H9 (cell line): ENCODE data around the gene PHACTR2. TPM values are rescaled to one million over a fixed set of nuclear protein-coding genes. Genes with fewer than 3 reads are reported as not detected.

Experiments used
- DNase-seq: peaks from one replicate; pipeline ENCODE4 v3.0.0-alpha.2; 2017
- H2AFZ ChIP-seq: one replicate; pipeline ENCODE4 v1.6.1; 2013; ENCODE audit warnings: mild to moderate bottlenecking, low read length, control low read depth, moderate library complexity
- H2AK5ac ChIP-seq: 2 replicates; pipeline ENCODE4 v1.6.1; 2013; ENCODE audit warnings: low read length, control low read depth, mixed read lengths; ENCODE audit not compliant: insufficient read length
- H2BK120ac ChIP-seq: one replicate; pipeline ENCODE4 v1.6.1; 2013; ENCODE audit warnings: low read depth, mild to moderate bottlenecking, low read length, control low read depth, inconsistent platforms; ENCODE audit not compliant: poor library complexity, severe bottlenecking
- H2BK12ac ChIP-seq: 2 replicates; pipeline ENCODE4 v1.6.1; 2013; ENCODE audit warnings: low read length, control low read depth, mixed read lengths, low read depth; ENCODE audit not compliant: insufficient read length
- H2BK15ac ChIP-seq: 2 replicates; pipeline ENCODE4 v1.6.1; 2013; ENCODE audit warnings: low read depth, low read length, control low read depth
- H2BK20ac ChIP-seq: one replicate; pipeline ENCODE4 v1.6.1; 2013; ENCODE audit warnings: low read depth, mild to moderate bottlenecking, low read length, control low read depth, inconsistent platforms; ENCODE audit not compliant: poor library complexity, severe bottlenecking
- H2BK5ac ChIP-seq: 2 replicates; pipeline ENCODE4 v1.6.1; 2013; ENCODE audit warnings: low read length, control low read depth, mixed read lengths; ENCODE audit not compliant: insufficient read length
- H3K14ac ChIP-seq: 2 replicates; pipeline ENCODE4 v1.6.1; 2013; ENCODE audit warnings: low read length, control low read depth; ENCODE audit not compliant: insufficient read depth
- H3K18ac ChIP-seq: 2 replicates; pipeline ENCODE4 v1.6.1; 2013; ENCODE audit warnings: low read depth, mild to moderate bottlenecking, mixed read lengths, low read length, control low read depth; ENCODE audit not compliant: insufficient read length
- H3K23ac ChIP-seq: 2 replicates; pipeline ENCODE4 v1.6.1; 2013; ENCODE audit warnings: low read length, control low read depth, mixed read lengths, low read depth; ENCODE audit not compliant: insufficient read length
- H3K23me2 ChIP-seq: 2 replicates; pipeline ENCODE4 v1.6.1; 2013; ENCODE audit warnings: low read depth, mild to moderate bottlenecking, mixed read lengths, low read length, control low read depth; ENCODE audit not compliant: insufficient read length, poor library complexity, severe bottlenecking
- H3K27ac ChIP-seq: 2 replicates; pipeline ENCODE4 v1.5.1; 2013; ENCODE audit warnings: low read length, control low read depth, mixed read lengths, low read depth; ENCODE audit not compliant: insufficient read length
- H3K27me3 ChIP-seq: 2 replicates; pipeline ENCODE4 v1.6.1; 2013; ENCODE audit warnings: low read length, control low read depth, inconsistent platforms; ENCODE audit not compliant: insufficient read depth
- H3K4ac ChIP-seq: 2 replicates; pipeline ENCODE4 v1.6.1; 2013; ENCODE audit warnings: low read depth, mild to moderate bottlenecking, control low read depth, inconsistent platforms, low read length, moderate library complexity
- H3K4me1 ChIP-seq: 2 replicates; pipeline ENCODE4 v1.6.1; 2013; ENCODE audit warnings: low read length, control low read depth, inconsistent platforms; ENCODE audit not compliant: insufficient read depth
- H3K4me2 ChIP-seq: 2 replicates; pipeline ENCODE4 v1.6.1; 2013; ENCODE audit warnings: low read length, control low read depth, mixed read lengths; ENCODE audit not compliant: insufficient read length, insufficient read depth
- H3K56ac ChIP-seq: 2 replicates; pipeline ENCODE4 v1.6.1; 2013; ENCODE audit warnings: low read depth, mild to moderate bottlenecking, mixed read lengths, low read length, control low read depth; ENCODE audit not compliant: insufficient read length
- H3K79me1 ChIP-seq: 2 replicates; pipeline ENCODE4 v1.6.1; 2013; ENCODE audit warnings: low read depth, mild to moderate bottlenecking, moderate library complexity, low read length, control low read depth, inconsistent platforms; ENCODE audit not compliant: insufficient read depth, poor library complexity, severe bottlenecking
- H3K79me2 ChIP-seq: 2 replicates; pipeline ENCODE4 v1.6.1; 2013; ENCODE audit warnings: low read length, control low read depth, inconsistent platforms; ENCODE audit not compliant: insufficient read depth
- H3K9ac ChIP-seq: 2 replicates; pipeline ENCODE4 v1.6.1; 2013; ENCODE audit warnings: low read length, control low read depth, mixed read lengths; ENCODE audit not compliant: insufficient read length; ENCODE audit errors: extremely low read depth
- H3K9me3 ChIP-seq: one replicate; pipeline ENCODE4 v1.6.1; 2013; ENCODE audit warnings: low read depth, low read length, inconsistent platforms; ENCODE audit not compliant: control insufficient read depth
- H3T11ph ChIP-seq: one replicate; pipeline ENCODE4 v1.6.1; 2013; ENCODE audit warnings: mild to moderate bottlenecking, low read length, control low read depth, inconsistent platforms
- H4K20me1 ChIP-seq: one replicate; pipeline ENCODE4 v1.6.1; 2013; ENCODE audit not compliant: control insufficient read depth, insufficient read length, insufficient read depth
- H4K5ac ChIP-seq: 2 replicates; pipeline ENCODE4 v1.6.1; 2013; ENCODE audit warnings: low read depth, mild to moderate bottlenecking, mixed read lengths, low read length, control low read depth; ENCODE audit not compliant: insufficient read length
- H4K8ac ChIP-seq: replicated peaks from 2 replicates; pipeline ENCODE4 v1.6.1; 2013; ENCODE audit warnings: low read length, control low read depth, mixed read lengths, low read depth; ENCODE audit not compliant: insufficient read length
- H4K91ac ChIP-seq: 2 replicates; pipeline ENCODE4 v1.6.1; 2013; ENCODE audit warnings: low read depth, mild to moderate bottlenecking, moderate library complexity, mixed read lengths, low read length, control low read depth; ENCODE audit not compliant: insufficient read length
- H3K27ac Mint-ChIP-seq, 3 experiments: 2 replicates in 2 of 3; 3 replicates in 1 of 3; pipeline ENCODE4 v1.8.0; 2020 to 2021; ENCODE audit warnings: mixed read lengths in 3 of 3, mild to moderate bottlenecking in 1 of 3, moderate library complexity in 1 of 3
- H3K27me3 Mint-ChIP-seq: 2 replicates; pipeline ENCODE4 v1.8.0; 2021; ENCODE audit warnings: low read depth, mild to moderate bottlenecking, moderate library complexity, mixed read lengths
- H3K36me3 Mint-ChIP-seq, 3 experiments: 2 replicates in 2 of 3; 3 replicates in 1 of 3; pipeline ENCODE4 v1.8.0; 2020 to 2021; ENCODE audit warnings: low read depth in 3 of 3, mixed read lengths in 3 of 3; ENCODE audit not compliant: insufficient read depth in 1 of 3
- H3K4me1 Mint-ChIP-seq, 2 experiments: 2 replicates each; pipeline ENCODE4 v1.8.0; 2020; ENCODE audit warnings: mixed read lengths in 2 of 2
- H3K4me3 Mint-ChIP-seq, 2 experiments: 2 replicates in 1 of 2; 3 replicates in 1 of 2; pipeline ENCODE4 v1.8.0; 2020 to 2021; ENCODE audit warnings: mild to moderate bottlenecking in 2 of 2, mixed read lengths in 2 of 2, moderate library complexity in 1 of 2
- H3K9me3 Mint-ChIP-seq, 2 experiments: 2 replicates in 1 of 2; 3 replicates in 1 of 2; pipeline ENCODE4 v1.8.0; 2020; ENCODE audit warnings: mild to moderate bottlenecking in 2 of 2, mixed read lengths in 2 of 2, moderate library complexity in 1 of 2
- WGBS: extraction: QIAGEN DNeasy Blood & Tissue Kit; methylation state at CpG from one replicate; pipeline ENCODE4 v1.1.7; 2013; ENCODE audit warnings: missing lambda C conversion rate, low lambda C conversion rate, mixed read lengths; ENCODE audit not compliant: insufficient read length; ENCODE audit errors: extremely low coverage; 5-methylcytosine and 5-hydroxymethylcytosine counted together
- total RNA-seq: library from RNA; stranded (reverse); gene quantifications from 2 replicates; pipeline ENCODE4 v1.2.1, GENCODE V29; 2021
- TF ChIP-seq, protein P1 (sequence below): fragments of 200-600 bp; sonication (generic); conservative IDR thresholded peaks from 3 replicates; pipeline ENCODE4 v1.8.0; 2021; ENCODE audit warnings: antibody characterized with exemption, mild to moderate bottlenecking

Gene PHACTR2
- total RNA-seq, 1 experiment from 2014 or later, result 131 TPM

DNA sequence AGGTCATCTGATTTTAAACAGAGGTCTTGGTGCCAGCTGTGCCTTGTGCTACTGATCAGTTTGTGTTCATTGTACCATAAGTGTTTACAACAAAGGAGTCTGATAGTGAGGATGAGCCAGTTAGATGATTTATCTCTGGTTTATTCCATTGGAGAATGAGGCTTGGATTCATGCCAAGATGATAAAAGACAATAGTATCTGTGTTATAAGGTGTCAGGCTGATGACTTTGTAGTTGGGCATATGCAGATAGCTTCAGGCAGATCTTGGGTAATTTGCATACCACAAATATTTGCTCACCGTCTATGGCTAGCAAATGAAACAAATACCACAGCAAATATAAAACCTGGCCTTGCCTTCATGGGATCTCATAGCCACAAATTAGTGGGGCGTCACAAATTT, 43.3 kb upstream of the PHACTR2 start:
- H3K79me1 ChIP-seq, result no peaks in the 10 kb centered on the region
- no peak overlapping the region for H2BK15ac ChIP-seq
- no peaks in the 10 kb centered on the region for H4K20me1 ChIP-seq
- Mint-ChIP-seq H3K27me3 (no peaks in the 10 kb centered on the region), H3K27ac (no peak overlapping the region), H3K9me3 (no peaks in the 10 kb centered on the region), H3K36me3 (no peaks in the 10 kb centered on the region), H3K4me1 (peaks cover 18 to 20% of the 10 kb centered on the region in 2 experiments), H3K4me3 (no peak overlapping the region)
- H3K27ac ChIP-seq, result no peak overlapping the region
- H3K4ac ChIP-seq, result no peak overlapping the region
- H4K5ac ChIP-seq, result no peak overlapping the region
- H2AFZ ChIP-seq, result no peak overlapping the region
- H3K23ac ChIP-seq, result no peak overlapping the region
- H3K27me3 ChIP-seq, result no peaks in the 10 kb centered on the region
- TF ChIP-seq, protein P1, sequence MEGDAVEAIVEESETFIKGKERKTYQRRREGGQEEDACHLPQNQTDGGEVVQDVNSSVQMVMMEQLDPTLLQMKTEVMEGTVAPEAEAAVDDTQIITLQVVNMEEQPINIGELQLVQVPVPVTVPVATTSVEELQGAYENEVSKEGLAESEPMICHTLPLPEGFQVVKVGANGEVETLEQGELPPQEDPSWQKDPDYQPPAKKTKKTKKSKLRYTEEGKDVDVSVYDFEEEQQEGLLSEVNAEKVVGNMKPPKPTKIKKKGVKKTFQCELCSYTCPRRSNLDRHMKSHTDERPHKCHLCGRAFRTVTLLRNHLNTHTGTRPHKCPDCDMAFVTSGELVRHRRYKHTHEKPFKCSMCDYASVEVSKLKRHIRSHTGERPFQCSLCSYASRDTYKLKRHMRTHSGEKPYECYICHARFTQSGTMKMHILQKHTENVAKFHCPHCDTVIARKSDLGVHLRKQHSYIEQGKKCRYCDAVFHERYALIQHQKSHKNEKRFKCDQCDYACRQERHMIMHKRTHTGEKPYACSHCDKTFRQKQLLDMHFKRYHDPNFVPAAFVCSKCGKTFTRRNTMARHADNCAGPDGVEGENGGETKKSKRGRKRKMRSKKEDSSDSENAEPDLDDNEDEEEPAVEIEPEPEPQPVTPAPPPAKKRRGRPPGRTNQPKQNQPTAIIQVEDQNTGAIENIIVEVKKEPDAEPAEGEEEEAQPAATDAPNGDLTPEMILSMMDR, result no peak
- H4K91ac ChIP-seq, result no peak overlapping the region
- H3K9ac ChIP-seq, result no peak overlapping the region
- no peak overlapping the region for H4K8ac ChIP-seq
- H2BK20ac ChIP-seq, result no peak overlapping the region
- no peak overlapping the region for H2BK5ac ChIP-seq
- no peaks in the 10 kb centered on the region for H3K9me3 ChIP-seq
- DNase-seq, result no peak
- no peak overlapping the region for H3K14ac ChIP-seq
- no peak overlapping the region for H3K18ac ChIP-seq
- no peak overlapping the region for H3T11ph ChIP-seq
- no peak overlapping the region for H2AK5ac ChIP-seq
- WGBS, result no CpG with 5 or more reads among the region's 2 CpGs
- H3K23me2 ChIP-seq, result no peaks in the 10 kb centered on the region
- H3K4me2 ChIP-seq, result no peak overlapping the region
- no peak overlapping the region for H2BK12ac ChIP-seq
- no peak overlapping the region for H2BK120ac ChIP-seq
- no peak overlapping the region for H3K56ac ChIP-seq
- peaks cover 7% of the 10 kb centered on the region; the same call in 1 of the 2 replicates for H3K4me1 ChIP-seq
- H3K79me2 ChIP-seq, result no peaks in the 10 kb centered on the region
